ENCODE results near the gene NARF. TPM values are rescaled to one million over a fixed set of nuclear protein-coding genes. Genes with fewer than 3 reads are reported as not detected.

Gene NARF
- total and polyA plus RNA-seq, 7 experiments from 2014 or later: 59.8 to 188 (median 82.0) TPM

- POLR2A ChIA-PET: interaction anchor here (1.2 to 4.8 kb wide), 2 partner anchors 10 kb away, joined by 3 to 38 read pairs; partner anchors contain the start of gene NARF
- no peak for ATAC-seq
- Mint-ChIP-seq H3K9me3 (no peaks in the 10 kb centered on the region), H3K4me1 (peaks cover 22 to 49% (median 33%) of the 10 kb centered on the region in 7 donors), H3K4me3 (peak overlapping the region in 8 of 10 donors; percentile 27 to 76 (median 44)), H3K36me3 (peaks cover 0 to 17% (median 0%) of the 10 kb centered on the region in 5 donors), H3K27ac (peak overlapping the region in 8 of 9 donors; percentile 51 to 84 (median 76)), H3K27me3 (no peaks in the 10 kb centered on the region)
- H3K9me3 ChIP-seq (ENCODE audit: control insufficient read depth in 2 of 3, low read length in 3 of 3): no peaks in the 10 kb centered on the region
- intact Hi-C loops (cut with micrococcal nuclease): loop anchor here in 1 of 2 donors (2.0 kb wide), 2 partner anchors 49 to 149 kb away; no protein-coding TSS in a partner anchor
- H3K27ac ChIP-seq (ENCODE audit: low read depth, low read length): peak overlapping the region; percentile 44
- peaks cover 14 to 22% of the 10 kb centered on the region in 2 donors for H3K4me1 ChIP-seq (ENCODE audit: control insufficient read depth in 2 of 2, insufficient read depth in 2 of 2, low read length in 2 of 2)
- no peaks in the 10 kb centered on the region for H3K27me3 ChIP-seq (ENCODE audit: control insufficient read depth in 2 of 2, insufficient read depth in 2 of 2, low read length in 2 of 2)
- no peak overlapping the region for H3K4me3 ChIP-seq (ENCODE audit: low read length)
- CTCF ChIA-PET: interaction anchor here (1.6 kb wide), 1 partner anchor 25 kb away, joined by 4 read pairs; no protein-coding TSS in a partner anchor
- H3K36me3 ChIP-seq (ENCODE audit: control insufficient read depth in 2 of 3, insufficient read depth in 3 of 3, low read length in 3 of 3): peaks cover 0 to 46% (median 0%) of the 10 kb centered on the region in 3 experiments
- DNase-seq: no peak
Measured at GRCh38 chr17:82447876-82448275, 10.7 kb upstream of the NARF start.

DNA sequence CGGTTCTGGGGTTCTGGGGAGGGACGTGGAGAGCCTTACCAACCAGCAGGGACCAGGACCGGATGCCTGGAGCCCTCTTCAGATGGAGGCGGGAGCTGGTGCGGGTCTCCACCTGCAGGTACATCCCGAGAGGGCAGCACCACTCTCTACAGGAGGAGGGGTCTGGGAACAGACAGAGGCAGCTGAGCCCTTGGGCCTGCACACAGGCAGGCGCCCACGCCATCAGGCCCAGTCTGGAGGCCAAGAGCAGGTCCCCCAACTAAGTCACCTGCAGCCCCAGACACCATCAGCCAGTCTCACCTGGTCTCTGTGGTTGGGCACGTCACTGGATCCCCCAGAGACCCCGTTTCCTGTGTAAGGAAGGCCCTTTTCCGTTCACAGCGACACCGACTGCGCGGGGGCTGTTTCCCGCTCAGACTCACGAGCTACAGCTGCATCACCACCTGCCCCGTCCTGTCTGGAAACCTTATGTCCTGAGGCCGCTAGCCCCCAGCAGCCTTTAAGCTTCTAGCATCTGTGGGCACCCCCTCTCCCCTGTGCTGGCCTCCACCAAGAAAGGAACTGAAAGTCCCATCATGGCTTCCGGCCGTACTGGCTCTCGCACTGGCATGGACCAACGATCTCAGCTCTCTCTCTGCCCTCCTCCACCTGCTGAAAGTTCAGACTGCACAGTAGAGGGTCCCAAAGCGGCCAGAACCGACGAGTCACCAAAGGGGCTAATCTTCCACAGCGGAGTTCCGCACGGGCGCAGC is 9.2 kb upstream of the NARF start:
- Histone ChIP-seq H3K4me1 (ENCODE audit: control insufficient read depth in 2 of 2, insufficient read depth in 2 of 2, low read length in 2 of 2) (peaks cover 14 to 22% of the 10 kb centered on the region in 2 donors), H3K9me3 (ENCODE audit: control insufficient read depth in 2 of 3, low read length in 3 of 3) (no peaks in the 10 kb centered on the region), H3K27ac (ENCODE audit: low read depth, low read length) (peak overlapping the region; percentile 86), H3K36me3 (ENCODE audit: control insufficient read depth in 2 of 3, insufficient read depth in 3 of 3, low read length in 3 of 3) (peaks cover 0 to 31% (median 0%) of the 10 kb centered on the region in 3 experiments), H3K27me3 (ENCODE audit: control insufficient read depth in 2 of 2, insufficient read depth in 2 of 2, low read length in 2 of 2) (no peaks in the 10 kb centered on the region), H3K4me3 (ENCODE audit: low read length) (peak overlapping the region; percentile 92)
- Mint-ChIP-seq H3K27me3 (no peaks in the 10 kb centered on the region), H3K27ac (peak overlapping the region; percentile 92 to 97 (median 97)), H3K9me3 (no peaks in the 10 kb centered on the region), H3K4me1 (peaks cover 22 to 49% (median 33%) of the 10 kb centered on the region in 7 donors), H3K36me3 (peaks cover 0 to 21% (median 0%) of the 10 kb centered on the region in 5 donors), H3K4me3 (peak overlapping the region; percentile 93 to 99 (median 98))
- ChIA-PET POLR2A (interaction anchor here (0.9 to 4.8 kb wide), 10 partner anchors 9 to 490 kb away, joined by 3 to 38 read pairs (median 7); partner anchors contain the start of gene NARF), CTCF (interaction anchor here (0.6 to 1.6 kb wide), 2 partner anchors 27 to 149 kb away, joined by 3 to 4 read pairs; no protein-coding TSS in a partner anchor)
- peak; percentile 37 to 81 (median 71) for DNase-seq
- peak; percentile 56 for ATAC-seq
- intact Hi-C loops (cut with micrococcal nuclease): loop anchor here in 1 of 2 donors (1.0 to 2.0 kb wide), 3 partner anchors 30 to 151 kb away; no protein-coding TSS in a partner anchor

- no peak for ATAC-seq
- Histone ChIP-seq H3K4me3 (ENCODE audit: low read length) (peak overlapping the region; percentile 92), H3K27me3 (ENCODE audit: control insufficient read depth in 2 of 2, insufficient read depth in 2 of 2, low read length in 2 of 2) (no peaks in the 10 kb centered on the region), H3K4me1 (ENCODE audit: control insufficient read depth in 2 of 2, insufficient read depth in 2 of 2, low read length in 2 of 2) (peaks cover 14 to 22% of the 10 kb centered on the region in 2 donors), H3K36me3 (ENCODE audit: control insufficient read depth in 2 of 3, insufficient read depth in 3 of 3, low read length in 3 of 3) (peaks cover 0 to 25% (median 0%) of the 10 kb centered on the region in 3 experiments), H3K9me3 (ENCODE audit: control insufficient read depth in 2 of 3, low read length in 3 of 3) (no peaks in the 10 kb centered on the region), H3K27ac (ENCODE audit: low read depth, low read length) (peak overlapping the region; percentile 86)
- Mint-ChIP-seq H3K27me3 (no peaks in the 10 kb centered on the region), H3K36me3 (peaks cover 0 to 21% (median 0%) of the 10 kb centered on the region in 5 donors), H3K27ac (peak overlapping the region; percentile 92 to 97 (median 97)), H3K9me3 (no peaks in the 10 kb centered on the region), H3K4me1 (peaks cover 22 to 49% (median 33%) of the 10 kb centered on the region in 7 donors), H3K4me3 (peak overlapping the region; percentile 93 to 99 (median 98))
- intact Hi-C loops (cut with micrococcal nuclease): loop anchor here (1.0 to 10.0 kb wide), 10 partner anchors 8 to 415 kb away; partner anchors contain the start of genes NARF (in 2 of the 2), WDR45B (in 2 of the 2), DCXR (in 1 of the 2) and FOXK2 (in 1 of the 2)
- POLR2A ChIA-PET: interaction anchor here (0.9 to 4.8 kb wide), 8 partner anchors 8 to 490 kb away, joined by 3 to 38 read pairs (median 7); partner anchors contain the start of gene NARF
- CTCF ChIA-PET: no interaction called here
- peak in 6 of 9 donors; percentile 24 to 42 (median 30) for DNase-seq
Measured at GRCh38 chr17:82449883-82450356, 8.6 kb upstream of the NARF start.

DNA sequence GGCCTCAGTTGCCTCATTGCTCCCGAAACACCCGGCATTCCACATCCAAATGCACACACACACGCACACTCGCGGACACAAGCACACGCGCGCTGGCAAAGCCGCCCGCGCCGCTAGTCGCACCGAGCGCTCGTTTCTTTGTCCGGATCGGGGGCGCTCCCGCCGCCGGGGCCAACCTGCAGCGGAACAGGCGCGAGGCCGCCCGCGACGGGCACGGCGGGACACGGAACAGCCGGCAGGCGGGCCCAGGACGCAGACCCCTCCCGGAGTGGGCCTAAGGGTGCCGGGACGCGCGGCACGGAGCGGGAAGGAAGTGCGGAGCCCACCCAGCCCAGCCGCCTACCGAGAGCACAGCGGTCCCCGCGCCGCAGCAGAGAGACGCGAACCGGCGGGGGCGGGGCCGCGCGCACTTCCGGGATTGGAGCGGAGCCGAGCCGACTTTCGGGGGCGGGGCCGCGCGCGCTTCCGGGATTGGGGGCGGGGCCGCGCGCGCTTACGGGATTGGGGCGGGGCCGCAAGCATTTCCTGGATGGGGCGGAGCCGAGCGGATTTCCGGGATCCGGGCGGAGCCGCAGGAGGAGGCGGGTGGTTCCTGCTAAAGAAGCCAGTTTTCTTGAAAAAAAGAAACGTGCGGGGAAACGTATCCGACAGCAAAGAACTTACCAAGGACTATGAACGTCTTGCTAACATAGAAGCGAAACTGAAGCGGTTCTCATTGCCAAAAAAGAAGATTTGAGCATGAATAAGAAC is 8.0 kb upstream of the NARF start, which contains the start of gene CYBC1:
CYBC1 (minus strand) TSS at position 396 of the 750 bp plus-strand sequence. CDS start 1,498 bp downstream, outside the sequence.
- peak; percentile 91 for ATAC-seq
- DNase-seq: peak; percentile 88 to 97 (median 94)
- Mint-ChIP-seq H3K9me3 (no peaks in the 10 kb centered on the region), H3K4me1 (peaks cover 22 to 49% (median 33%) of the 10 kb centered on the region in 7 donors), H3K4me3 (peak within 1 kb of the TSS; percentile 93 to 99 (median 98)), H3K27me3 (no peaks in the 10 kb centered on the region), H3K36me3 (peaks cover 0 to 21% (median 0%) of the 10 kb centered on the region in 5 donors), H3K27ac (peak within 1 kb of the TSS; percentile 92 to 99 (median 97))
- CTCF ChIA-PET: no interaction called here
- no peaks in the 10 kb centered on the region for H3K9me3 ChIP-seq (ENCODE audit: control insufficient read depth in 2 of 3, low read length in 3 of 3)
- peaks cover 14 to 22% of the 10 kb centered on the region in 2 donors for H3K4me1 ChIP-seq (ENCODE audit: control insufficient read depth in 2 of 2, insufficient read depth in 2 of 2, low read length in 2 of 2)
- intact Hi-C loops (cut with micrococcal nuclease): loop anchor here (1.0 to 10.0 kb wide), 7 partner anchors 8 to 416 kb away; partner anchors contain the start of genes NARF (in 2 of the 2), WDR45B (in 2 of the 2), DCXR (in 1 of the 2) and FOXK2 (in 1 of the 2)
- peak within 1 kb of the TSS; percentile 92 for H3K4me3 ChIP-seq (ENCODE audit: low read length)
- H3K27me3 ChIP-seq (ENCODE audit: control insufficient read depth in 2 of 2, insufficient read depth in 2 of 2, low read length in 2 of 2): no peaks in the 10 kb centered on the region
- POLR2A ChIA-PET: interaction anchor here (0.7 to 4.8 kb wide), 7 partner anchors 8 to 31 kb away, joined by 3 to 38 read pairs (median 7); partner anchors contain the start of gene NARF
- peak within 1 kb of the TSS; percentile 86 for H3K27ac ChIP-seq (ENCODE audit: low read depth, low read length)
- peaks cover 0 to 19% (median 0%) of the 10 kb centered on the region in 3 experiments for H3K36me3 ChIP-seq (ENCODE audit: control insufficient read depth in 2 of 3, insufficient read depth in 3 of 3, low read length in 3 of 3)

- no peak overlapping the region for H3K4me3 ChIP-seq (ENCODE audit: low read length)
- POLR2A ChIA-PET: no interaction called here
- no peak for DNase-seq
- Mint-ChIP-seq H3K27ac (peak overlapping the region; percentile 25 to 99 (median 96)), H3K4me3 (peak overlapping the region; percentile 20 to 98 (median 54)), H3K4me1 (peaks cover 24 to 43% (median 37%) of the 10 kb centered on the region in 7 donors), H3K27me3 (no peaks in the 10 kb centered on the region), H3K9me3 (no peaks in the 10 kb centered on the region), H3K36me3 (peaks cover 0 to 25% (median 0%) of the 10 kb centered on the region in 5 donors)
- H3K27me3 ChIP-seq (ENCODE audit: control insufficient read depth in 2 of 2, insufficient read depth in 2 of 2, low read length in 2 of 2): no peaks in the 10 kb centered on the region
- CTCF ChIA-PET: no interaction called here
- H3K27ac ChIP-seq (ENCODE audit: low read depth, low read length): no peak overlapping the region
- ATAC-seq: no peak
- peaks cover 0 to 6% (median 0%) of the 10 kb centered on the region in 3 experiments for H3K36me3 ChIP-seq (ENCODE audit: control insufficient read depth in 2 of 3, insufficient read depth in 3 of 3, low read length in 3 of 3)
- H3K4me1 ChIP-seq (ENCODE audit: control insufficient read depth in 2 of 2, insufficient read depth in 2 of 2, low read length in 2 of 2): peaks cover 16 to 25% of the 10 kb centered on the region in 2 donors
- intact Hi-C loops (cut with micrococcal nuclease): loop anchor here in 1 of 2 donors (10.0 kb wide), 1 partner anchor 417 kb away; the partner anchor contains the start of genes DCXR and RAC3
- no peaks in the 10 kb centered on the region for H3K9me3 ChIP-seq (ENCODE audit: control insufficient read depth in 2 of 3, low read length in 3 of 3)
Measured at GRCh38 chr17:82452162-82452561, 6.4 kb upstream of the NARF start.
